ENCODE results near the gene MMP1. TPM values are rescaled to one million over a fixed set of nuclear protein-coding genes. Genes with fewer than 3 reads are reported as not detected.

The MMP1 gene
- total RNA-seq, 1 experiment from 2014 or later, result not detected

DNA sequence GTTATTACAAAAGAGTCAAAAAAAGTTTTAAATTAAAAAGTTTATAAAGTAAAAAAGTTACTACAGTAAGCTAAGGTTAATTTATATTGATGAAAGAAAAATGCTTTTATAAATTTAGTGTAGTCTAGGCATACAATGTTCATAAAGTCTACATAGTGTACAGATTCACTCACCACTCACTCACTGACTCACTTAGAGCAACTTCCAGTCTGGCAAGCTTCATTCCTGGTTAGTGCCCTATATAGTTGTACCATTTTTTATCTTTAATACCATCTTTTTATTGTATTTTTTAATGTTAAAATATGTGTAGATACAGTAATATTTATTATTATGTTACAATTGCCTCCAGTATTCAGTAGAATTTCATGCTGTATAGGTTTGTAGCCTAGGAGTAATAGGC is 14.9 kb downstream of the MMP1 start:
- CTCF ChIA-PET, result interaction anchor here (1.5 kb wide), 1 partner anchor 132 kb away, joined by 4 read pairs; no protein-coding TSS in a partner anchor
- no peak overlapping the region for H3K4me3 Mint-ChIP-seq
- no peaks in the 10 kb centered on the region for H3K27me3 Mint-ChIP-seq (ENCODE audit: low read depth)
- H3K36me3 Mint-ChIP-seq, result no peaks in the 10 kb centered on the region
- no peak for DNase-seq (ENCODE audit: low spot score)
- ATAC-seq, result no peak
- TF ChIP-seq, protein P1, sequence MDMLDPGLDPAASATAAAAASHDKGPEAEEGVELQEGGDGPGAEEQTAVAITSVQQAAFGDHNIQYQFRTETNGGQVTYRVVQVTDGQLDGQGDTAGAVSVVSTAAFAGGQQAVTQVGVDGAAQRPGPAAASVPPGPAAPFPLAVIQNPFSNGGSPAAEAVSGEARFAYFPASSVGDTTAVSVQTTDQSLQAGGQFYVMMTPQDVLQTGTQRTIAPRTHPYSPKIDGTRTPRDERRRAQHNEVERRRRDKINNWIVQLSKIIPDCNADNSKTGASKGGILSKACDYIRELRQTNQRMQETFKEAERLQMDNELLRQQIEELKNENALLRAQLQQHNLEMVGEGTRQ (CRISPR knock-in tag; IDR thresholded peaks at IDR 0.05), result no peak
- TF ChIP-seq E2F4 (CRISPR knock-in tag; IDR thresholded peaks at IDR 0.05; ENCODE audit: borderline replicate concordance, low read depth) (no peak), TP53 (CRISPR knock-in tag; IDR thresholded peaks at IDR 0.05) (no peak), CDX4 (CRISPR knock-in tag; IDR thresholded peaks at IDR 0.05; ENCODE audit: borderline replicate concordance) (no peak), ZNF121 (CRISPR knock-in tag; IDR thresholded peaks at IDR 0.05) (no peak), NFE2L1 (CRISPR knock-in tag; IDR thresholded peaks at IDR 0.05) (no peak), ERG (CRISPR knock-in tag; IDR thresholded peaks at IDR 0.05) (no peak), CREB1 (CRISPR knock-in tag; IDR thresholded peaks at IDR 0.05) (no peak), CTCF (IDR thresholded peaks at IDR 0.05) (no peak), SMAD3 (CRISPR knock-in tag; IDR thresholded peaks at IDR 0.05; ENCODE audit: borderline replicate concordance) (no peak)
- TF ChIP-seq, protein P2, sequence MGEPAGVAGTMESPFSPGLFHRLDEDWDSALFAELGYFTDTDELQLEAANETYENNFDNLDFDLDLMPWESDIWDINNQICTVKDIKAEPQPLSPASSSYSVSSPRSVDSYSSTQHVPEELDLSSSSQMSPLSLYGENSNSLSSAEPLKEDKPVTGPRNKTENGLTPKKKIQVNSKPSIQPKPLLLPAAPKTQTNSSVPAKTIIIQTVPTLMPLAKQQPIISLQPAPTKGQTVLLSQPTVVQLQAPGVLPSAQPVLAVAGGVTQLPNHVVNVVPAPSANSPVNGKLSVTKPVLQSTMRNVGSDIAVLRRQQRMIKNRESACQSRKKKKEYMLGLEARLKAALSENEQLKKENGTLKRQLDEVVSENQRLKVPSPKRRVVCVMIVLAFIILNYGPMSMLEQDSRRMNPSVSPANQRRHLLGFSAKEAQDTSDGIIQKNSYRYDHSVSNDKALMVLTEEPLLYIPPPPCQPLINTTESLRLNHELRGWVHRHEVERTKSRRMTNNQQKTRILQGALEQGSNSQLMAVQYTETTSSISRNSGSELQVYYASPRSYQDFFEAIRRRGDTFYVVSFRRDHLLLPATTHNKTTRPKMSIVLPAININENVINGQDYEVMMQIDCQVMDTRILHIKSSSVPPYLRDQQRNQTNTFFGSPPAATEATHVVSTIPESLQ (CRISPR knock-in tag; IDR thresholded peaks at IDR 0.05), result no peak
- TF ChIP-seq, protein P3, sequence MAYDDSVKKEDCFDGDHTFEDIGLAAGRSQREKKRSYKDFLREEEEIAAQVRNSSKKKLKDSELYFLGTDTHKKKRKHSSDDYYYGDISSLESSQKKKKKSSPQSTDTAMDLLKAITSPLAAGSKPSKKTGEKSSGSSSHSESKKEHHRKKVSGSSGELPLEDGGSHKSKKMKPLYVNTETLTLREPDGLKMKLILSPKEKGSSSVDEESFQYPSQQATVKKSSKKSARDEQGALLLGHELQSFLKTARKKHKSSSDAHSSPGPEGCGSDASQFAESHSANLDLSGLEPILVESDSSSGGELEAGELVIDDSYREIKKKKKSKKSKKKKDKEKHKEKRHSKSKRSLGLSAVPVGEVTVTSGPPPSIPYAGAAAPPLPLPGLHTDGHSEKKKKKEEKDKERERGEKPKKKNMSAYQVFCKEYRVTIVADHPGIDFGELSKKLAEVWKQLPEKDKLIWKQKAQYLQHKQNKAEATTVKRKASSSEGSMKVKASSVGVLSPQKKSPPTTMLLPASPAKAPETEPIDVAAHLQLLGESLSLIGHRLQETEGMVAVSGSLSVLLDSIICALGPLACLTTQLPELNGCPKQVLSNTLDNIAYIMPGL (CRISPR knock-in tag; IDR thresholded peaks at IDR 0.05), result no peak
- TF ChIP-seq, protein P4, sequence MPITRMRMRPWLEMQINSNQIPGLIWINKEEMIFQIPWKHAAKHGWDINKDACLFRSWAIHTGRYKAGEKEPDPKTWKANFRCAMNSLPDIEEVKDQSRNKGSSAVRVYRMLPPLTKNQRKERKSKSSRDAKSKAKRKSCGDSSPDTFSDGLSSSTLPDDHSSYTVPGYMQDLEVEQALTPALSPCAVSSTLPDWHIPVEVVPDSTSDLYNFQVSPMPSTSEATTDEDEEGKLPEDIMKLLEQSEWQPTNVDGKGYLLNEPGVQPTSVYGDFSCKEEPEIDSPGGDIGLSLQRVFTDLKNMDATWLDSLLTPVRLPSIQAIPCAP (CRISPR knock-in tag; IDR thresholded peaks at IDR 0.05), result no peak
- H3K4me1 Mint-ChIP-seq, result peaks cover 19% of the 10 kb centered on the region
- H3K27ac Mint-ChIP-seq, result no peak overlapping the region
- peaks cover 7% of the 10 kb centered on the region for H3K9me3 Mint-ChIP-seq
- POLR2A ChIA-PET, result no interaction called here

DNA sequence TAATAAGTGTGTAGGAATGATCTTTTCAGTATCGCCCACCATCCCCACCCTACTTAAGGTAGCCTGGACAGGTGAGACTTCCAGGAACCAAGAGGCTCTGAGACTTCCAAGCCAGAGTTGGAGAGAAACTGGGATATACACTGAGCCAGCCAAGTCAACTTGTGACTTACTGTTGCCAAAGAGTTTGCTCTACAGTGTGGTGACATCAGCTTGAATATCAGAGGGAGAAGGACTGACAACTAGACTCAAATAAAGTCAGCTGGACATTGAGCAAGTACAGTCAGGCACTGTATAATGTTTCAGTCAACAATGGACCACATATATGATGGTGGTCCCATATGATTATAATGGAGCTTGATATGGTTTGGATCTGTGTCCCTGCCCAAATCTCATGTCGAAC is 16.3 kb downstream of the MMP1 start:
- Mint-ChIP-seq H3K9me3 (peaks cover 7% of the 10 kb centered on the region), H3K27me3 (ENCODE audit: low read depth) (no peaks in the 10 kb centered on the region), H3K27ac (no peak overlapping the region), H3K36me3 (no peaks in the 10 kb centered on the region), H3K4me1 (peaks cover 19% of the 10 kb centered on the region), H3K4me3 (no peak overlapping the region)
- ChIA-PET POLR2A (no interaction called here), CTCF (interaction anchor here (1.0 to 1.5 kb wide), 2 partner anchors 133 kb away, joined by 4 to 5 read pairs; no protein-coding TSS in a partner anchor)
- ATAC-seq (no peak), DNase-seq (ENCODE audit: low spot score) (no peak)
- TF ChIP-seq FOXP1 (CRISPR knock-in tag; IDR thresholded peaks at IDR 0.05; ENCODE audit: borderline replicate concordance) (no peak), PRRX2 (CRISPR knock-in tag; IDR thresholded peaks at IDR 0.05) (no peak), ZMAT4 (CRISPR knock-in tag; IDR thresholded peaks at IDR 0.05) (no peak), ETV6 (CRISPR knock-in tag; IDR thresholded peaks at IDR 0.05) (no peak), ZNF232 (CRISPR knock-in tag; IDR thresholded peaks at IDR 0.05) (no peak), ZNF317 (CRISPR knock-in tag; IDR thresholded peaks at IDR 0.05; ENCODE audit: borderline replicate concordance, low read depth) (no peak)
- TF ChIP-seq, protein P5, sequence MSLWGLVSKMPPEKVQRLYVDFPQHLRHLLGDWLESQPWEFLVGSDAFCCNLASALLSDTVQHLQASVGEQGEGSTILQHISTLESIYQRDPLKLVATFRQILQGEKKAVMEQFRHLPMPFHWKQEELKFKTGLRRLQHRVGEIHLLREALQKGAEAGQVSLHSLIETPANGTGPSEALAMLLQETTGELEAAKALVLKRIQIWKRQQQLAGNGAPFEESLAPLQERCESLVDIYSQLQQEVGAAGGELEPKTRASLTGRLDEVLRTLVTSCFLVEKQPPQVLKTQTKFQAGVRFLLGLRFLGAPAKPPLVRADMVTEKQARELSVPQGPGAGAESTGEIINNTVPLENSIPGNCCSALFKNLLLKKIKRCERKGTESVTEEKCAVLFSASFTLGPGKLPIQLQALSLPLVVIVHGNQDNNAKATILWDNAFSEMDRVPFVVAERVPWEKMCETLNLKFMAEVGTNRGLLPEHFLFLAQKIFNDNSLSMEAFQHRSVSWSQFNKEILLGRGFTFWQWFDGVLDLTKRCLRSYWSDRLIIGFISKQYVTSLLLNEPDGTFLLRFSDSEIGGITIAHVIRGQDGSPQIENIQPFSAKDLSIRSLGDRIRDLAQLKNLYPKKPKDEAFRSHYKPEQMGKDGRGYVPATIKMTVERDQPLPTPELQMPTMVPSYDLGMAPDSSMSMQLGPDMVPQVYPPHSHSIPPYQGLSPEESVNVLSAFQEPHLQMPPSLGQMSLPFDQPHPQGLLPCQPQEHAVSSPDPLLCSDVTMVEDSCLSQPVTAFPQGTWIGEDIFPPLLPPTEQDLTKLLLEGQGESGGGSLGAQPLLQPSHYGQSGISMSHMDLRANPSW (CRISPR knock-in tag; conservative IDR thresholded peaks at IDR 0.05; ENCODE audit: low read depth), result no peak
- TF ChIP-seq, protein P4 (CRISPR knock-in tag; IDR thresholded peaks at IDR 0.05), result no peak

All from WTC11 (cell line).